NCI-H510A (cell line): Measurements from ENCODE around the gene CABP2.
"Not testable (repeated sequence)": the region's sequence is repeated elsewhere in the genome, so short reads cannot be mapped to it uniquely, and the experiment has no call there.

ENCODE experiments used
- DNase-seq: peaks from one replicate; lab custom pipeline; 2025; lab: John Stamatoyannopoulos, UW

The CABP2 gene

DNA sequence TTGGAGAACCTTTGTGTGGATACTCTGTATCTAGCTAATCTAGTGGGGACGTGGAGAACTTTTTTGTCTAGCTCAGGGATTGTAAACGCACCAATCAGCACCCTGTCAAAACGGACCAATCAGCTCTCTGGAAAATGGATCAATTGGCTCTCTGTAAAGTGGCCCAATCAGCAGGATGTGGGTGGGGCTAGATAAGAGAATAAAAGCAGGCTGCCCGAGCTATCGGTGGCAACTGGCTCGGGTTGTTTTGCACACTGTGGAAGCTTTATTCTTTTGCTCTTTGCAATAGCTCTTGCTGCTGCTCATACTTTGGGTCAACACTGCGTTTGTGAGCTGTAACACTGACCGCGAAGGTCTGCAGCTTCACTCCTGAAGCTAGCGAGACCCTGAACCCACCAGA, 46.6 kb downstream of the CABP2 start:
- not testable (repeated sequence) for DNase-seq

- DNase-seq, result no peak
Observed at GRCh38 chr11:67472882-67473281, 50.4 kb downstream of the CABP2 start.

DNA sequence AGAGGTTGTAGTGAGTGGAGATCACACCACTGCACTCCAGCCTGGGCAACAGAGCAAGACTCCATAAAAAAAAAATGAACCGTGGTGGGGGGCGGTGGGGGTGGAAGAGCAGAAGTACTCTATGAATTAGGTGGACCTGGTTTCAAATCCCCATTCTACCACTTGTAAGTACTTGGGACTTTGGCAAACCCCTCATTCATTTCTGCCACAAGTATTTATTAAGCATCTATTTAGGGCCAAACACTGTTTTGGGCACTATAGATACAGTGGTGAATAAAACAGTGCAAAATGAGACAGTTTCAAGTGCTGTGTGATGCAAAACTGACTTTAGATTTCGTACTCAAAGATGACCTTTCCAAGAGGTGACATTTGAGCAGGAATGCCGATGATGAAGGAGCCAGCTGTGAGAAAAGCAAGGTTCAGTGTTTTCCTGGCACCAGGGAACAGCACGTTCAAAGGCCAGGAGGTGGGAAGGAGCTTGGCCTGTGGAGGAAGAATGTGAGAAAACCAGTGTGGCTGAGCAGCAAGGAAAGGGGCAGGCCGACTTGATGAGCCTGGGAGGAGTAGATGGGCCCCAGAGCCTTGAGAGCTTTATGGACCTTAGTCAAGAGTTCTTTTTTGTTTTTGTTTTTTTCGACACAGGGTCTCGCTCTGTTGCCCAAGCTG, 52.8 kb downstream of the CABP2 start:
- no peak for DNase-seq

DNA sequence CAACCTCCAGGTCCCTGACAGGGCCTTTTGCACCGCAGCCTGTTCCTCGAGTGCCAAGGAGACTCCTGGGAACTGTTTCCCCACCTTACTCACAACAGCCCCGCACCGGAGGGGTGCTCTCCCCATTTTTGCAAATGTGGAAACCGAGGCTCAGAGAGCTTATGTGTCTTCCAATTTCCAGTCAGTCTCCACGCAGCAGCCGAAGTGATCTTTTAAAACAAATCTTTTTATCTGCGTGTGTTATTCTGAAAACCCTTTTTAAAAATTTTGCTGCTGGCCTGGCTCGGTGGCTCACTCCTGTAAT, 53.8 kb downstream of the CABP2 start:
- no peak for DNase-seq
